Prostate gland (tissue), 2 donors: ENCODE measurements around the gene PDE8A.

Experiments
- CTCF ChIP-seq, 4 experiments: fragments of 200-600 bp in 2 of 4; fragments of 450-650 bp in 2 of 4; sonication (generic) in 2 of 4; IDR thresholded peaks; 1 replicate in 3 of 4; 2 replicates in 1 of 4; pipeline ENCODE4 v1.5.1; 2016 to 2019; ENCODE audit warnings: antibody characterized with exemption in 4 of 4, mild to moderate bottlenecking in 2 of 4, moderate library complexity in 2 of 4
- POLR2A ChIP-seq: fragments of 450-650 bp; IDR thresholded peaks from one replicate; pipeline ENCODE4 v1.6.1; 2016; ENCODE audit warnings: antibody characterized with exemption, mild to moderate bottlenecking

DNA sequence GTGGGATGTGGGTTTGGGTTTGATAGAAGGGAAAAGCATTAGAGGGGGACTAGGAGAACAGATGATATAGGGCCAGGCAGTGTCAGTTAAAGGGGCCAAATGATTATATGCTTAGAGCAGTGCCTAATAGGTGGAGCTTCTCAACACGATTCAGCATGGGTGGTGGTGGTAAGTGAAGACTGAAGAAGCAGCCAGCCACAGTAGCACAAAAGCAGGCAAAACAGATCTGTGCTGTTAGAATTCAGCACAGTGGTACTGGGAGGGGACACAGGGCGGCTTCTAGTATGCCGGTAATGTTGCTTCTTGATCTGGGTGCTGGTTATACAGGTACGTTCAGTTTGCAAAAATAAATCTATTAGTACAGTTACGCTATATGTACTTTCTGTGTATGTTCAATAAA lies 25.5 kb downstream of the PDE8A start:
- TF ChIP-seq CTCF (IDR thresholded peaks at IDR 0.05): no peak
- no peak for TF ChIP-seq POLR2A
